ENCODE results near the gene SLC12A9.
"Not testable (repeated sequence)": the region's sequence is repeated elsewhere in the genome, so short reads cannot be mapped to it uniquely, and the experiment has no call there.

Gene SLC12A9

GRCh38 chr7:100854146-100854895, 1.8 kb downstream of the SLC12A9 start:
- H3F3A ChIP-seq (ENCODE audit: insufficient read depth, low read length) = no peaks in the 10 kb centered on the region
- no peak overlapping the region for H3K27ac ChIP-seq (ENCODE audit: low read length)
- no peak overlapping the region for H2AFZ ChIP-seq (ENCODE audit: low read length)
- DNase-seq = no peak
- no peak overlapping the region for H3K9ac ChIP-seq (ENCODE audit: low read length)
- H3K9me3 ChIP-seq (replicated peaks; ENCODE audit: insufficient read depth, low read length) = no peaks in the 10 kb centered on the region
- H3K36me3 ChIP-seq (replicated peaks; ENCODE audit: insufficient read depth, low read length) = no peaks in the 10 kb centered on the region
- H4K20me1 ChIP-seq (ENCODE audit: insufficient read depth, low read length) = no peaks in the 10 kb centered on the region
- H3K9me2 ChIP-seq (replicated peaks; ENCODE audit: insufficient read depth, low read length) = no peaks in the 10 kb centered on the region
- peaks cover 10% of the 10 kb centered on the region for H3K79me2 ChIP-seq (ENCODE audit: low read length)
- H3K4me3 ChIP-seq (ENCODE audit: low read length) = no peak overlapping the region
- no peaks in the 10 kb centered on the region for H3K4me1 ChIP-seq (ENCODE audit: low read length)
- TF ChIP-seq EZH2 (optimal IDR thresholded peaks at IDR 0.05; ENCODE audit: low read depth, low read length) (no peak), EZH2phosphoT487 (IDR thresholded peaks at IDR 0.05; ENCODE audit: low read length) (no peak), CTCF (IDR thresholded peaks at IDR 0.05; ENCODE audit: low read length) (no peak)
- no peaks in the 10 kb centered on the region for H3K27me3 ChIP-seq (replicated peaks; ENCODE audit: insufficient read depth, low read length)
- no peak overlapping the region for H3K4me2 ChIP-seq (ENCODE audit: low read depth, low read length)

- H3K4me2 ChIP-seq (ENCODE audit: low read depth, low read length); H3K27ac ChIP-seq (ENCODE audit: low read length); H3K9me2 ChIP-seq (replicated peaks; ENCODE audit: insufficient read depth, low read length); H3F3A ChIP-seq (ENCODE audit: insufficient read depth, low read length); H3K4me1 ChIP-seq (ENCODE audit: low read length); H3K36me3 ChIP-seq (replicated peaks; ENCODE audit: insufficient read depth, low read length); H3K79me2 ChIP-seq (ENCODE audit: low read length); H4K20me1 ChIP-seq (ENCODE audit: insufficient read depth, low read length); H3K9me3 ChIP-seq (replicated peaks; ENCODE audit: insufficient read depth, low read length); H3K27me3 ChIP-seq (replicated peaks; ENCODE audit: insufficient read depth, low read length); H3K4me3 ChIP-seq (ENCODE audit: low read length); H3K9ac ChIP-seq (ENCODE audit: low read length); H2AFZ ChIP-seq (ENCODE audit: low read length); DNase-seq: not testable (repeated sequence)
Observed at GRCh38 chr7:100854899-100855298, 2.4 kb downstream of the SLC12A9 start.

GRCh38 chr7:100855515-100855914, 3.0 kb downstream of the SLC12A9 start:
- Histone ChIP-seq H4K20me1 (ENCODE audit: insufficient read depth, low read length) (no peaks in the 10 kb centered on the region), H3K27ac (ENCODE audit: low read length) (no peak overlapping the region)
- no peak for TF ChIP-seq EZH2 (optimal IDR thresholded peaks at IDR 0.05; ENCODE audit: low read depth, low read length)
- no peak for TF ChIP-seq EZH2phosphoT487 (IDR thresholded peaks at IDR 0.05; ENCODE audit: low read length)
- TF ChIP-seq CTCF (IDR thresholded peaks at IDR 0.05; ENCODE audit: low read length) = no peak

GRCh38 chr7:100856871-100857282, 4.4 kb downstream of the SLC12A9 start:
- H3K9me3 ChIP-seq (replicated peaks; ENCODE audit: insufficient read depth, low read length) = no peaks in the 10 kb centered on the region

More at GRCh38 chr7:100855515-100855914, 3.0 kb downstream of the SLC12A9 start:
- Histone ChIP-seq H2AFZ (ENCODE audit: low read length) (no peak overlapping the region), H3F3A (ENCODE audit: insufficient read depth, low read length) (no peaks in the 10 kb centered on the region), H3K79me2 (ENCODE audit: low read length) (peaks cover 10% of the 10 kb centered on the region), H3K9me3 (replicated peaks; ENCODE audit: insufficient read depth, low read length) (no peaks in the 10 kb centered on the region), H3K9me2 (replicated peaks; ENCODE audit: insufficient read depth, low read length) (no peaks in the 10 kb centered on the region), H3K4me2 (ENCODE audit: low read depth, low read length) (no peak overlapping the region), H3K36me3 (replicated peaks; ENCODE audit: insufficient read depth, low read length) (no peaks in the 10 kb centered on the region), H3K27me3 (replicated peaks; ENCODE audit: insufficient read depth, low read length) (no peaks in the 10 kb centered on the region), H3K4me3 (ENCODE audit: low read length) (no peak overlapping the region), H3K4me1 (ENCODE audit: low read length) (no peaks in the 10 kb centered on the region), H3K9ac (ENCODE audit: low read length) (no peak overlapping the region)
- no peak for DNase-seq

More at GRCh38 chr7:100856871-100857282, 4.4 kb downstream of the SLC12A9 start:
- Histone ChIP-seq H3K4me1 (ENCODE audit: low read length) (no peaks in the 10 kb centered on the region), H3K27ac (ENCODE audit: low read length) (no peak overlapping the region), H2AFZ (ENCODE audit: low read length) (no peak overlapping the region), H3K27me3 (replicated peaks; ENCODE audit: insufficient read depth, low read length) (no peaks in the 10 kb centered on the region), H3K9me2 (replicated peaks; ENCODE audit: insufficient read depth, low read length) (no peaks in the 10 kb centered on the region), H3F3A (ENCODE audit: insufficient read depth, low read length) (no peaks in the 10 kb centered on the region), H4K20me1 (ENCODE audit: insufficient read depth, low read length) (no peaks in the 10 kb centered on the region), H3K36me3 (replicated peaks; ENCODE audit: insufficient read depth, low read length) (no peaks in the 10 kb centered on the region), H3K9ac (ENCODE audit: low read length) (no peak overlapping the region), H3K4me2 (ENCODE audit: low read depth, low read length) (no peak overlapping the region), H3K4me3 (ENCODE audit: low read length) (no peak overlapping the region), H3K79me2 (ENCODE audit: low read length) (peaks cover 10% of the 10 kb centered on the region)
- TF ChIP-seq EZH2 (optimal IDR thresholded peaks at IDR 0.05; ENCODE audit: low read depth, low read length) (no peak), CTCF (IDR thresholded peaks at IDR 0.05; ENCODE audit: low read length) (no peak), EZH2phosphoT487 (IDR thresholded peaks at IDR 0.05; ENCODE audit: low read length) (no peak)
- no peak for DNase-seq

Measured in MM.1S (cell line).